ENCODE measurements around the gene PAF1. TPM values are rescaled to one million over a fixed set of nuclear protein-coding genes. Genes with fewer than 3 reads are reported as not detected.

The PAF1 gene
- total and polyA plus RNA-seq, 2 donors (not counting 3 experiments of a cell fraction or from before 2014, with no cell fraction given), result 55.1 to 90.8 TPM

DNA sequence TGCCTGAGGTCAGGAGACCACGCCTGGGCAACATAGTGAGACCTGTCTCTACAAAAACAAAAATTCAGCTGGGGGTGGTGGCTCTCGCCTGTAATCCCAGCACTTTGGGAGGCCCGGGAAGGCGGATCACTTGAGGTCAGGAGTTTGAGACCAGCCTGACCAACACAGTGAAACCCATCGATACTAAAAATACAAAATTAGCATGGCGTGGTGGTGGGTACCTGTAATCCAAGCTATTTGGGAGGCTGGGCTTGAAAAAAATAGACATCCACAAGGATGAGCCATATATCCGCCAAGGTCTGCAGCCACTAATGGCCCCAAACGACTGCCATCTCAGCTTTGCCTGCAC is 41.7 kb upstream of the PAF1 start:
- peaks cover 11 to 16% of the 10 kb centered on the region in 2 experiments for H3K36me3 ChIP-seq (ENCODE audit: control insufficient read depth in 2 of 2, extremely low read depth in 1 of 2, insufficient read depth in 2 of 2, low read length in 2 of 2)
- ChIA-PET CTCF (no interaction called here), POLR2A (no interaction called here)
- intact Hi-C loops (cut with micrococcal nuclease) (loop anchor here (5.0 kb wide), 1 partner anchor 90 kb away; the partner anchor contains the start of gene SAMD4B), dilution Hi-C loops (cut with MboI; ENCODE audit: extremely low pct_ligation_motif_present, low sequenced_read_pairs) (no loop called here)
- no peaks in the 10 kb centered on the region for H4K20me1 ChIP-seq (replicated peaks; ENCODE audit: control insufficient read depth, extremely low read depth, insufficient read depth, low read length)
- no peaks in the 10 kb centered on the region for H3K9me3 ChIP-seq (replicated peaks; ENCODE audit: control insufficient read depth, insufficient read depth, low read length)
- no peaks in the 10 kb centered on the region for H3K27me3 ChIP-seq (ENCODE audit: control insufficient read depth in 2 of 2, insufficient read depth in 2 of 2, low read length in 2 of 2)
- no peaks in the 10 kb centered on the region for H3K9me1 ChIP-seq (replicated peaks; ENCODE audit: control insufficient read depth, extremely low read depth, insufficient read depth, low read length)
- no peak overlapping the region for H3K4me3 ChIP-seq (replicated peaks in 1 of 3; ENCODE audit: insufficient read depth in 1 of 3, low read depth in 1 of 3, low read length in 3 of 3)
- peak overlapping the region; percentile 97 for H3K27ac ChIP-seq (ENCODE audit: insufficient read depth, low read depth, low read length)
- H3K4me2 ChIP-seq (ENCODE audit: insufficient read depth, low read length), result no peak overlapping the region
- H3K9ac ChIP-seq (replicated peaks; ENCODE audit: extremely low read depth, insufficient read depth, low read length), result no peak overlapping the region
- H3K4me1 ChIP-seq (ENCODE audit: control insufficient read depth, extremely low read depth, insufficient read depth, low read length), result peaks cover 38% of the 10 kb centered on the region
- DNase-seq (ENCODE audit: low read depth, low spot score) (no peak), FAIRE-seq (peak; percentile 21)
- peaks cover 31% of the 10 kb centered on the region for H3K79me2 ChIP-seq (ENCODE audit: control insufficient read depth, insufficient read depth, low read length)
- H2AFZ ChIP-seq (ENCODE audit: low read depth, low read length), result no peak overlapping the region
- no TSS peak for BruUV-seq (replicated peaks)
- TF ChIP-seq POLR2AphosphoS5 (IDR thresholded peaks at IDR 0.05; ENCODE audit: insufficient read depth, low read depth, low read length), result no peak
- no peak for TF ChIP-seq GATA2 (IDR thresholded peaks at IDR 0.05; ENCODE audit: insufficient read depth, insufficient read length, low read depth, low read length)
- TF ChIP-seq EZH2 (IDR thresholded peaks at IDR 0.05; ENCODE audit: borderline replicate concordance, low read depth, low read length, severe bottlenecking), result no peak
- no peak for TF ChIP-seq FOS (IDR thresholded peaks at IDR 0.05; ENCODE audit: borderline replicate concordance, insufficient read depth, low read length)
- TF ChIP-seq MYC (IDR thresholded peaks at IDR 0.05; ENCODE audit: low read depth, low read length), result no peak
- no peak for TF ChIP-seq POLR2A (IDR thresholded peaks at IDR 0.05; ENCODE audit: low read depth, low read length)
- TF ChIP-seq, protein P1, sequence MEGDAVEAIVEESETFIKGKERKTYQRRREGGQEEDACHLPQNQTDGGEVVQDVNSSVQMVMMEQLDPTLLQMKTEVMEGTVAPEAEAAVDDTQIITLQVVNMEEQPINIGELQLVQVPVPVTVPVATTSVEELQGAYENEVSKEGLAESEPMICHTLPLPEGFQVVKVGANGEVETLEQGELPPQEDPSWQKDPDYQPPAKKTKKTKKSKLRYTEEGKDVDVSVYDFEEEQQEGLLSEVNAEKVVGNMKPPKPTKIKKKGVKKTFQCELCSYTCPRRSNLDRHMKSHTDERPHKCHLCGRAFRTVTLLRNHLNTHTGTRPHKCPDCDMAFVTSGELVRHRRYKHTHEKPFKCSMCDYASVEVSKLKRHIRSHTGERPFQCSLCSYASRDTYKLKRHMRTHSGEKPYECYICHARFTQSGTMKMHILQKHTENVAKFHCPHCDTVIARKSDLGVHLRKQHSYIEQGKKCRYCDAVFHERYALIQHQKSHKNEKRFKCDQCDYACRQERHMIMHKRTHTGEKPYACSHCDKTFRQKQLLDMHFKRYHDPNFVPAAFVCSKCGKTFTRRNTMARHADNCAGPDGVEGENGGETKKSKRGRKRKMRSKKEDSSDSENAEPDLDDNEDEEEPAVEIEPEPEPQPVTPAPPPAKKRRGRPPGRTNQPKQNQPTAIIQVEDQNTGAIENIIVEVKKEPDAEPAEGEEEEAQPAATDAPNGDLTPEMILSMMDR (IDR thresholded peaks at IDR 0.05; ENCODE audit: extremely low read depth in 1 of 2, insufficient read depth in 1 of 2, low read depth in 1 of 2, low read length in 2 of 2), result no peak
- TF ChIP-seq JUN (IDR thresholded peaks at IDR 0.05; ENCODE audit: borderline replicate concordance, insufficient read depth, insufficient read length, low read depth), result no peak
- TF ChIP-seq, protein P2, sequence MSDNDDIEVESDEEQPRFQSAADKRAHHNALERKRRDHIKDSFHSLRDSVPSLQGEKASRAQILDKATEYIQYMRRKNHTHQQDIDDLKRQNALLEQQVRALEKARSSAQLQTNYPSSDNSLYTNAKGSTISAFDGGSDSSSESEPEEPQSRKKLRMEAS (IDR thresholded peaks at IDR 0.05; ENCODE audit: insufficient read depth, insufficient read length), result no peak

Measured in endothelial cell of umbilical vein (primary cell).